WERI-Rb-1 (cell line): Measurements from ENCODE around the gene NPY.

ENCODE experiments used
- DNase-seq: peaks from one replicate; pipeline ENCODE4 v3.0.0-alpha.2; 2020
- H3K27ac ChIP-seq: fragments of 250-450 bp; sonication (Bioruptor Pico); 2 replicates; pipeline ENCODE4 v1.5.1; 2020; ENCODE audit warnings: mild to moderate bottlenecking, moderate library complexity
- H3K27me3 ChIP-seq: fragments of 250-450 bp; sonication (Bioruptor Pico); 2 replicates; pipeline ENCODE4 v1.5.1; 2021; ENCODE audit warnings: mild to moderate bottlenecking, low read depth, moderate library complexity; ENCODE audit not compliant: insufficient read depth, severe bottlenecking
- H3K36me3 ChIP-seq: fragments of 250-450 bp; sonication (Bioruptor Pico); 2 replicates; pipeline ENCODE4 v1.5.1; 2020; ENCODE audit warnings: mild to moderate bottlenecking, moderate library complexity
- H3K4me3 ChIP-seq: 2 replicates; pipeline ENCODE4 v1.5.1; 2011; ENCODE audit warnings: low read depth, mild to moderate bottlenecking, control low read depth, low read length
- H3K9me3 ChIP-seq: fragments of 250-450 bp; sonication (Bioruptor Pico); 2 replicates; pipeline ENCODE4 v1.5.1; 2021; ENCODE audit warnings: mild to moderate bottlenecking, moderate library complexity; ENCODE audit not compliant: severe bottlenecking
- TF ChIP-seq, protein P1 (sequence below): IDR thresholded peaks from 2 replicates; pipeline ENCODE4 v1.5.1; 2011; ENCODE audit warnings: low read depth, mild to moderate bottlenecking, control low read depth, inconsistent platforms, low read length

NPY gene

DNA sequence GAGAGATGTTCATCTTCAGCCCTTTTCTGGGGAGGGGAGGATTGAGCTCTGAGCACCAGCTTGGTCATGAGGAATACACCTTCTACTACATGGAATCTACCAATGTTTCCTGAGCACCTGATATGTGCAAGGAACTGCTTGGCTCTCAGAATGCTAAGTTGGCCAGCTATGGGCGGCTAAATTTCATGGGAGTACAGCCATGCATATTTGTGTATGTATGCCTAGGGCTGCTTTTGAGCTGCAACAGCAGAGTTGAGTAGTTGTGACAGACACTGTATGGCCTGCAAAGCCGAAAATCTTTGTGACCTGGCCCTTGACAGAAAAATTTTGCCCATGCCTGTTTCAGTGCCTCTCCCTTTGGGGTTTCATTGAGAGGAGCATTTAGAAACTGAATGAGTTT is 44.9 kb downstream of the NPY start:
- Histone ChIP-seq H3K9me3 (no peaks in the 10 kb centered on the region), H3K27ac (no peak overlapping the region), H3K27me3 (no peaks in the 10 kb centered on the region), H3K36me3 (no peaks in the 10 kb centered on the region), H3K4me3 (no peak overlapping the region)
- TF ChIP-seq, protein P1, sequence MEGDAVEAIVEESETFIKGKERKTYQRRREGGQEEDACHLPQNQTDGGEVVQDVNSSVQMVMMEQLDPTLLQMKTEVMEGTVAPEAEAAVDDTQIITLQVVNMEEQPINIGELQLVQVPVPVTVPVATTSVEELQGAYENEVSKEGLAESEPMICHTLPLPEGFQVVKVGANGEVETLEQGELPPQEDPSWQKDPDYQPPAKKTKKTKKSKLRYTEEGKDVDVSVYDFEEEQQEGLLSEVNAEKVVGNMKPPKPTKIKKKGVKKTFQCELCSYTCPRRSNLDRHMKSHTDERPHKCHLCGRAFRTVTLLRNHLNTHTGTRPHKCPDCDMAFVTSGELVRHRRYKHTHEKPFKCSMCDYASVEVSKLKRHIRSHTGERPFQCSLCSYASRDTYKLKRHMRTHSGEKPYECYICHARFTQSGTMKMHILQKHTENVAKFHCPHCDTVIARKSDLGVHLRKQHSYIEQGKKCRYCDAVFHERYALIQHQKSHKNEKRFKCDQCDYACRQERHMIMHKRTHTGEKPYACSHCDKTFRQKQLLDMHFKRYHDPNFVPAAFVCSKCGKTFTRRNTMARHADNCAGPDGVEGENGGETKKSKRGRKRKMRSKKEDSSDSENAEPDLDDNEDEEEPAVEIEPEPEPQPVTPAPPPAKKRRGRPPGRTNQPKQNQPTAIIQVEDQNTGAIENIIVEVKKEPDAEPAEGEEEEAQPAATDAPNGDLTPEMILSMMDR = no peak
- no peak for DNase-seq

DNA sequence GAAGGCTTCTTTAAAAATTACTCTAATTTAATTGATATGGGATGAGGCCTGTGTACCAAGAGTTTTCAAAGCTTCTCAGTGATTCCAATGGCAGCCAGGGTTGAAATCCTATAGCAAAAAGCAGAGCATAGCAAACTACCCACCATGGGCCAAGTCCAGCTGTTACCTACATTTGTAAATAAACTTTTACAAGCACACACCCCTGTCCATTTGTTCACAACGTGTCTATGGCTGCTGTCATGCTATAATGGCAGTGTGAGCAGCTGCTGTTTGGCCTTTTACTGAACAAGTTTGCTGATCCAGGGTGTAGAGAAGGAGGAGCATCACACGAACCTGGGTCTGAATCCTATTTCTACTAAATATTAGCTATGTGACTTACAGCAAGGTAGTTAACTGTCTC is 50.0 kb downstream of the NPY start:
- TF ChIP-seq, protein P1 = no peak
- Histone ChIP-seq H3K4me3 (no peak overlapping the region), H3K36me3 (no peaks in the 10 kb centered on the region), H3K27ac (no peak overlapping the region), H3K27me3 (no peaks in the 10 kb centered on the region), H3K9me3 (no peaks in the 10 kb centered on the region)
- no peak for DNase-seq

DNA sequence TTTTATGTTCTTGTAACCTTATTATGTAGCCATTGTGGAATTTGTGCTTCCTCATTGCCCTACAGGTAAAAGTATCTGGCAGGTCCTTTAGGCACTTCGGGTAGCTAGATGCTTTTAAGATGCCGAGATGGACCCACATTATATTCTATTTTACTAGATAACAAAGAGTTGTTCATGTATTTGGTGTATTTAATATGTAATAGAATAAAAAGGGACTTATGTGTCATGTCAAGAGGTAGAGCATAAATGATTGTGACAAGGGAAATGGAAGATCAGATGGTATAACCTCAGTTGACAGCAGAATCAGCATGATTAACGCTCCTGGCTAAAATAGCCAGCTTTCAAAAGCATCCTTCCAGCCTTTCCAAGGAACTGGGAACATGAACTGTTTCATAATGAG is 50.6 kb downstream of the NPY start:
- Histone ChIP-seq H3K9me3 (no peaks in the 10 kb centered on the region), H3K36me3 (no peaks in the 10 kb centered on the region), H3K27me3 (no peaks in the 10 kb centered on the region), H3K27ac (no peak overlapping the region), H3K4me3 (no peak overlapping the region)
- DNase-seq = no peak
- TF ChIP-seq, protein P1 = no peak

DNA sequence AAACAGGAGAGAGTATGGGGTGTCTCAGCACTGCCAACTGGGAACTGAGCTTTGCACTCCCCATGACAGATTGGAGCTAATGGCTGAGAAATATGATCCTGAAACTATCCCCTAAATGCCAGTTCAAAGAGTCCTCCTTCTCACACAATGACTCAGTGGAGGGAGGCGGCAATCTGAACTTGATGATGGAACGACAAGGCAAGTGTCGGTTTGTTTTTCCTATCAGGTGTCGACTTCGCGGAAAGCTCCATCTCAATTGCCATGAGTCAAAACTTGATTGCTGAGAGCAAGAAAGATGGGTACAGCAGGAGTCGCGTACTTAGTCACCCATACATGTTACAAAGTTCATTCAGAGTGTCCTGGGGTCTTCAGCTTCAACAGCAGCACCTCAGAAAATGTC is 52.5 kb downstream of the NPY start:
- Histone ChIP-seq H3K27ac (no peak overlapping the region), H3K27me3 (no peaks in the 10 kb centered on the region), H3K9me3 (no peaks in the 10 kb centered on the region), H3K36me3 (no peaks in the 10 kb centered on the region), H3K4me3 (no peak overlapping the region)
- TF ChIP-seq, protein P1 = no peak
- no peak for DNase-seq

DNA sequence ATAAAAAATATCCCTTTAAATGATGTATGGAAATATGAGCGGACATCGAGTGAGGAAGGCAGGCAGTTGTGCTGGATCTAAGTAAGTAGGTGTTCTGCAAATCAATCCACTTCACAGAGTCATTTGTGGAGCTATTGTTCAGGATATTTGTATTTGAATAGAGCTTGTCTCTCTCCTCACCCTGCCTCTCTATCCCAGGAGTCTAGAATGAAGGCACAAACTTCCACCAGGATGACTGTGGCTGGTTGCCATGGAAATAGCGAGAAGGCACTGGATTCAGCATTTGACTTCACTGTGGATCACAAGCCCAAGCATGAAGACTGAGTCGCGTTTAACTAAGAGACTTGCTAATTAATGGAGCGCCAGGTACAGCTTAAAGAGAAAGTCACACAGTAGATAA is 53.2 kb downstream of the NPY start:
- Histone ChIP-seq H3K4me3 (no peak overlapping the region), H3K27me3 (no peaks in the 10 kb centered on the region), H3K27ac (no peak overlapping the region), H3K9me3 (no peaks in the 10 kb centered on the region), H3K36me3 (no peaks in the 10 kb centered on the region)
- no peak for DNase-seq
- TF ChIP-seq, protein P1 = no peak

DNA sequence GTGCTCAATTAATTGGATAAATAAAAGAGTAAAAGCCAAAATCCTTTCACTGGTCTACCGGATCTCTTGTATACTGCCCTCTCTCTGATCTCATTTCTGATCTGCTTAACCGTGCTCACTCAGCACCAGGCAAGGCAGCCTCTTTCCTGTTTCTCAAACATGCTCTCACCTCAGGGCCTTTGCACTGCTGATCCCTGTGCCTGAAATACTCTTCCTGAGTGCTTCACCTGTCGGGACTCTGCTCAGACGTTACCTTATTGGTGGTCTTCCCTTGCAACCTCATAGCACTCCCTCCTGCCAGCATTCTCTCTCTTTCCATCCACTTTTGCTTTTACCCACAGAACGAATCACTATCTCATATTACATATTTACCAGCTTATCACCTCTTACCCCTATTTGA is 55.6 kb downstream of the NPY start:
- Histone ChIP-seq H3K4me3 (no peak overlapping the region), H3K27ac (no peak overlapping the region), H3K36me3 (no peaks in the 10 kb centered on the region), H3K27me3 (no peaks in the 10 kb centered on the region), H3K9me3 (no peaks in the 10 kb centered on the region)
- no peak for DNase-seq
- TF ChIP-seq, protein P1 = no peak
